Measurements from ENCODE around the gene BDKRB2.

DNA sequence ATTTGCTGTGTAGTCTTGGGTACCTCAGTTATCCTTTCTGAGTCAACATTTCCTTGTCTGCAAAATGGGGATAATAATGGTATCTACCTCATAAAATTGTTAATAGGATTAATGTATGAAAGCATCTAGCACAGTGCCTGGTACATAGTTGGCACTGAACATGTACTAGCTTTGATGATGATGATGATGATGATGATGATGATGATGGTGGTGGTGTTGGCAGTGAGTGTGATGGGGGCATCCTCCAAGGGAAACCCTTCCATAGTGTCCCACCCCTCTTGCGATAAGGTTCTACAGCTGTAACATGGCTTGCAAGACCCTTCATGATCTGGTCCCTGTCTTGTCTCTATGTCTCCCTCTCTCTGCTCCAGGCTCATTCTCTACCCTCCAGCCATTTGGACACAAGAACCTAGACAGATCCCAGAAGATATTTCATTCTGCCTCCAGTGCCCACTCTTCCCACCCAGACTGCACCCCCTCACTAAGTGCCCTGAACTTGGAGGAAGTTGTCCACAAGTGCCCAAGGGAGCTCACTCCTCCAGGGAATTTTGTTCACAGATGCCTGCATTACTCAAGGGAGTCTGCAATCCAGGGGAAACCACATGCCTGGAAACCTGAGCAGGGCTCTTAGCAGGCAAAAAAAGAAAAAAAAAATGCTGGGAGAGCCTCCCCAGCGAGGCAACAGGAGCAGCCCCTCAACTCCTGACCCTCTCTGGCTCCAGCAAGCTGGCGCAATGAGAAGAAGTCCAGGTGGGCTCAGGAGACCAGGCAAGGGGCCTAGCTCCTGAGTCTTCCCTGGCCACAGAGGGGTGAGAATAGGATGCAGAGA lies 41.3 kb downstream of the BDKRB2 start:
- TF ChIP-seq, protein P1, sequence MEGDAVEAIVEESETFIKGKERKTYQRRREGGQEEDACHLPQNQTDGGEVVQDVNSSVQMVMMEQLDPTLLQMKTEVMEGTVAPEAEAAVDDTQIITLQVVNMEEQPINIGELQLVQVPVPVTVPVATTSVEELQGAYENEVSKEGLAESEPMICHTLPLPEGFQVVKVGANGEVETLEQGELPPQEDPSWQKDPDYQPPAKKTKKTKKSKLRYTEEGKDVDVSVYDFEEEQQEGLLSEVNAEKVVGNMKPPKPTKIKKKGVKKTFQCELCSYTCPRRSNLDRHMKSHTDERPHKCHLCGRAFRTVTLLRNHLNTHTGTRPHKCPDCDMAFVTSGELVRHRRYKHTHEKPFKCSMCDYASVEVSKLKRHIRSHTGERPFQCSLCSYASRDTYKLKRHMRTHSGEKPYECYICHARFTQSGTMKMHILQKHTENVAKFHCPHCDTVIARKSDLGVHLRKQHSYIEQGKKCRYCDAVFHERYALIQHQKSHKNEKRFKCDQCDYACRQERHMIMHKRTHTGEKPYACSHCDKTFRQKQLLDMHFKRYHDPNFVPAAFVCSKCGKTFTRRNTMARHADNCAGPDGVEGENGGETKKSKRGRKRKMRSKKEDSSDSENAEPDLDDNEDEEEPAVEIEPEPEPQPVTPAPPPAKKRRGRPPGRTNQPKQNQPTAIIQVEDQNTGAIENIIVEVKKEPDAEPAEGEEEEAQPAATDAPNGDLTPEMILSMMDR (IDR thresholded peaks at IDR 0.05; ENCODE audit: insufficient read depth, low read length): no peak
- TF ChIP-seq POLR2AphosphoS5 (IDR thresholded peaks at IDR 0.05; ENCODE audit: low read depth) (no peak), SPI1 (IDR thresholded peaks at IDR 0.05; ENCODE audit: borderline replicate concordance, low read depth) (no peak)
